ENCODE data around the gene RNASEH2B.

GRCh38 chr13:50951366-50951765 lies 41.8 kb downstream of the RNASEH2B start:
- no peak for TF ChIP-seq CTCF (IDR thresholded peaks at IDR 0.05; ENCODE audit: borderline replicate concordance, extremely low read depth, low read length, poor library complexity, severe bottlenecking)
- no peak for TF ChIP-seq EZH2 (IDR thresholded peaks at IDR 0.05; ENCODE audit: borderline replicate concordance, low read depth, low read length, severe bottlenecking)

Data from DND-41 (cell line).